CD14-positive monocyte (primary cell): ENCODE results near the gene SDR42E1. TPM values are rescaled to one million over a fixed set of nuclear protein-coding genes. Genes with fewer than 3 reads are reported as not detected.

ENCODE experiments used
- DNase-seq, 3 donors: peaks; one replicate each; pipeline ENCODE4 v3.0.0-alpha.2; 2011 to 2022
- H2AFZ ChIP-seq: 2 replicates; pipeline ENCODE4 v1.6.0; 2012; ENCODE audit warnings: mild to moderate bottlenecking, low read depth, low read length, inconsistent platforms; ENCODE audit not compliant: insufficient read depth, poor library complexity, severe bottlenecking
- H3K27ac ChIP-seq, 2 donors: 1 replicate in 1 of 2; 2 replicates in 1 of 2; pipeline ENCODE4 v1.5.1; 2012 to 2013; ENCODE audit warnings: low read length in 2 of 2, control low read depth in 1 of 2, inconsistent platforms in 1 of 2, low read depth in 1 of 2, mild to moderate bottlenecking in 1 of 2
- H3K27me3 ChIP-seq, 2 donors: one replicate each; pipeline versions ENCODE4 v1.6.0 to v1.6.1; 2011 to 2013; ENCODE audit warnings: low read length in 2 of 2; ENCODE audit not compliant: control insufficient read depth in 2 of 2, insufficient read depth in 2 of 2
- H3K36me3 ChIP-seq, 2 donors: replicated peaks in 1 of 2; 1 replicate in 1 of 2; 2 replicates in 1 of 2; pipeline versions ENCODE4 v1.5.1 to v1.6.1; 2012 to 2013; ENCODE audit warnings: low read length in 2 of 2, control low read depth in 1 of 2, inconsistent platforms in 1 of 2, mild to moderate bottlenecking in 1 of 2; ENCODE audit not compliant: insufficient read depth in 2 of 2, control insufficient read depth in 1 of 2
- H3K4me1 ChIP-seq, 2 donors: 1 replicate in 1 of 2; 2 replicates in 1 of 2; pipeline versions ENCODE4 v1.5.1 to v1.6.1; 2012 to 2013; ENCODE audit warnings: low read length in 2 of 2, control low read depth in 1 of 2, inconsistent platforms in 1 of 2, mild to moderate bottlenecking in 1 of 2, moderate library complexity in 1 of 2; ENCODE audit not compliant: insufficient read depth in 2 of 2, control insufficient read depth in 1 of 2
- H3K4me2 ChIP-seq: replicated peaks from 2 replicates; pipeline ENCODE3; 2012; ENCODE audit warnings: low read length, moderate library complexity, mild to moderate bottlenecking; ENCODE audit not compliant: poor library complexity, severe bottlenecking; ENCODE audit errors: extremely low read depth
- H3K4me3 ChIP-seq, 3 experiments: fragments of 200-600 bp in 1 of 3; sonication (generic) in 1 of 3; replicated peaks in 1 of 3; 1 replicate in 2 of 3; 2 replicates in 1 of 3; pipeline ENCODE4 v1.5.1; 2011 to 2013; ENCODE audit warnings: low read length in 3 of 3, mild to moderate bottlenecking in 3 of 3, control low read depth in 2 of 3, low read depth in 2 of 3, inconsistent platforms in 1 of 3, moderate library complexity in 1 of 3
- H3K79me2 ChIP-seq: 2 replicates; pipeline ENCODE4 v1.6.0; 2012; ENCODE audit warnings: mild to moderate bottlenecking, control low read depth, inconsistent platforms, low read length, moderate library complexity; ENCODE audit not compliant: insufficient read depth
- H3K9ac ChIP-seq: 2 replicates; pipeline ENCODE4 v1.6.0; 2017; ENCODE audit warnings: low read length, mild to moderate bottlenecking; ENCODE audit not compliant: insufficient read depth, poor library complexity, severe bottlenecking
- H3K9me3 ChIP-seq, 2 donors: replicated peaks in 1 of 2; 1 replicate in 1 of 2; 2 replicates in 1 of 2; pipeline versions ENCODE4 v1.5.1 to v1.6.1; 2012 to 2013; ENCODE audit warnings: low read length in 2 of 2, control low read depth in 1 of 2; ENCODE audit not compliant: control insufficient read depth in 1 of 2, insufficient read depth in 1 of 2
- H4K20me1 ChIP-seq: 2 replicates; pipeline ENCODE4 v1.6.0; 2012; ENCODE audit warnings: mild to moderate bottlenecking, low read length, control low read depth, moderate library complexity; ENCODE audit not compliant: insufficient read depth
- H3K27ac Mint-ChIP-seq, 7 donors: one replicate each; pipeline ENCODE4 v1.8.0; 2020; ENCODE audit warnings: mild to moderate bottlenecking in 7 of 7, mixed read lengths in 7 of 7, moderate library complexity in 6 of 7, inconsistent platforms in 2 of 7
- H3K27me3 Mint-ChIP-seq, 3 donors: one replicate each; pipeline ENCODE4 v1.8.0; 2021 to 2022; ENCODE audit warnings: low read depth in 3 of 3, mild to moderate bottlenecking in 3 of 3, mixed read lengths in 3 of 3, moderate library complexity in 3 of 3, inconsistent platforms in 1 of 3
- H3K36me3 Mint-ChIP-seq, 2 donors: one replicate each; pipeline ENCODE4 v1.8.0; 2020; ENCODE audit warnings: mixed read lengths in 2 of 2, inconsistent platforms in 1 of 2, mild to moderate bottlenecking in 1 of 2
- H3K4me1 Mint-ChIP-seq: one replicate; pipeline ENCODE4 v1.8.0; 2020; ENCODE audit warnings: mild to moderate bottlenecking, mixed read lengths
- H3K4me3 Mint-ChIP-seq, 2 donors: one replicate each; pipeline ENCODE4 v1.8.0; 2020; ENCODE audit warnings: mild to moderate bottlenecking in 2 of 2, mixed read lengths in 2 of 2, moderate library complexity in 1 of 2
- H3K9me3 Mint-ChIP-seq, 7 donors: one replicate each; pipeline ENCODE4 v1.8.0; 2020 to 2022; ENCODE audit warnings: mixed read lengths in 7 of 7, mild to moderate bottlenecking in 6 of 7, moderate library complexity in 6 of 7, inconsistent platforms in 2 of 7
- WGBS: methylation state at CpG from one replicate; pipeline ENCODE4 v1.1.5; 2013; ENCODE audit warnings: missing lambda C conversion rate; ENCODE audit not compliant: insufficient coverage; 5-methylcytosine and 5-hydroxymethylcytosine counted together
- intact Hi-C, 2 donors: fragments of 100-400 bp; cut with micrococcal nuclease; formaldehyde crosslinking; loops; one replicate each; pipeline versions ENCODE4 v1.15.0 to v1.15.1; 2023
- polyA plus RNA-seq, 3 donors: library from polyadenylated mRNA; depleted of rRNA in 1 of 3; unstranded in 2 of 3; stranded (reverse) in 1 of 3; fragments of 300-500 nt in 2 of 3; fragments of >200 nt in 1 of 3; fragmentation: Illumina TruSeq in 2 of 3; gene quantifications; 1 replicate in 2 of 3; 2 replicates in 1 of 3; pipeline ENCODE4 v1.2.3, GENCODE V29; 2012 to 2021
- TF ChIP-seq, protein P1 (sequence below): fragments of 200-600 bp; IDR thresholded peaks from one replicate; pipeline ENCODE4 v1.8.0; 2022; ENCODE audit warnings: antibody characterized with exemption, mild to moderate bottlenecking

Gene SDR42E1
- polyA plus RNA-seq, 3 donors = under 0.01 TPM; not detected in 2

GRCh38 chr16:82051656-82052055 is 40.4 kb upstream of the SDR42E1 start:
- Mint-ChIP-seq H3K4me3 (no peak overlapping the region), H3K27ac (no peak overlapping the region), H3K36me3 (no peaks in the 10 kb centered on the region), H3K4me1 (no peaks in the 10 kb centered on the region), H3K27me3 (peaks cover 0 to 13% (median 6%) of the 10 kb centered on the region in 3 donors), H3K9me3 (no peaks in the 10 kb centered on the region)
- Histone ChIP-seq H3K4me3 (no peak overlapping the region), H3K79me2 (no peaks in the 10 kb centered on the region), H2AFZ (no peak overlapping the region), H3K27me3 (peaks cover 2 to 4% of the 10 kb centered on the region in 2 donors), H3K4me2 (no peak overlapping the region), H3K4me1 (no peaks in the 10 kb centered on the region), H3K9ac (no peak overlapping the region), H3K36me3 (no peaks in the 10 kb centered on the region), H4K20me1 (no peaks in the 10 kb centered on the region), H3K9me3 (no peaks in the 10 kb centered on the region), H3K27ac (no peak overlapping the region)
- intact Hi-C loops = no loop called here
- 93% methylated on average over 2 of the region's 5 CpGs for WGBS
- TF ChIP-seq, protein P1, sequence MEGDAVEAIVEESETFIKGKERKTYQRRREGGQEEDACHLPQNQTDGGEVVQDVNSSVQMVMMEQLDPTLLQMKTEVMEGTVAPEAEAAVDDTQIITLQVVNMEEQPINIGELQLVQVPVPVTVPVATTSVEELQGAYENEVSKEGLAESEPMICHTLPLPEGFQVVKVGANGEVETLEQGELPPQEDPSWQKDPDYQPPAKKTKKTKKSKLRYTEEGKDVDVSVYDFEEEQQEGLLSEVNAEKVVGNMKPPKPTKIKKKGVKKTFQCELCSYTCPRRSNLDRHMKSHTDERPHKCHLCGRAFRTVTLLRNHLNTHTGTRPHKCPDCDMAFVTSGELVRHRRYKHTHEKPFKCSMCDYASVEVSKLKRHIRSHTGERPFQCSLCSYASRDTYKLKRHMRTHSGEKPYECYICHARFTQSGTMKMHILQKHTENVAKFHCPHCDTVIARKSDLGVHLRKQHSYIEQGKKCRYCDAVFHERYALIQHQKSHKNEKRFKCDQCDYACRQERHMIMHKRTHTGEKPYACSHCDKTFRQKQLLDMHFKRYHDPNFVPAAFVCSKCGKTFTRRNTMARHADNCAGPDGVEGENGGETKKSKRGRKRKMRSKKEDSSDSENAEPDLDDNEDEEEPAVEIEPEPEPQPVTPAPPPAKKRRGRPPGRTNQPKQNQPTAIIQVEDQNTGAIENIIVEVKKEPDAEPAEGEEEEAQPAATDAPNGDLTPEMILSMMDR = no peak
- DNase-seq = no peak

- H3K4me1 Mint-ChIP-seq = no peaks in the 10 kb centered on the region
- WGBS = 93% methylated on average over 4 of the region's 4 CpGs
- Histone ChIP-seq H2AFZ (no peak overlapping the region), H3K9ac (no peak overlapping the region), H3K79me2 (no peaks in the 10 kb centered on the region), H3K4me2 (no peak overlapping the region), H3K27ac (no peak overlapping the region), H4K20me1 (no peaks in the 10 kb centered on the region), H3K4me1 (no peaks in the 10 kb centered on the region), H3K4me3 (no peak overlapping the region), H3K36me3 (no peaks in the 10 kb centered on the region), H3K9me3 (no peaks in the 10 kb centered on the region), H3K27me3 (peaks cover 2 to 4% of the 10 kb centered on the region in 2 donors)
- H3K36me3 Mint-ChIP-seq = no peaks in the 10 kb centered on the region
- TF ChIP-seq, protein P1 = no peak
- no peaks in the 10 kb centered on the region for H3K9me3 Mint-ChIP-seq
- no peak for DNase-seq
- H3K27ac Mint-ChIP-seq = no peak overlapping the region
- intact Hi-C loops = no loop called here
- peaks cover 0 to 11% (median 6%) of the 10 kb centered on the region in 3 donors for H3K27me3 Mint-ChIP-seq
- H3K4me3 Mint-ChIP-seq = no peak overlapping the region
Observed at GRCh38 chr16:82050909-82051357, 39.7 kb upstream of the SDR42E1 start.
